Measurements from ENCODE around the gene THAP8. TPM values are rescaled to one million over a fixed set of nuclear protein-coding genes. Genes with fewer than 3 reads are reported as not detected.

The THAP8 gene
- total RNA-seq, 1 experiment from 2014 or later = 5.4 TPM

DNA sequence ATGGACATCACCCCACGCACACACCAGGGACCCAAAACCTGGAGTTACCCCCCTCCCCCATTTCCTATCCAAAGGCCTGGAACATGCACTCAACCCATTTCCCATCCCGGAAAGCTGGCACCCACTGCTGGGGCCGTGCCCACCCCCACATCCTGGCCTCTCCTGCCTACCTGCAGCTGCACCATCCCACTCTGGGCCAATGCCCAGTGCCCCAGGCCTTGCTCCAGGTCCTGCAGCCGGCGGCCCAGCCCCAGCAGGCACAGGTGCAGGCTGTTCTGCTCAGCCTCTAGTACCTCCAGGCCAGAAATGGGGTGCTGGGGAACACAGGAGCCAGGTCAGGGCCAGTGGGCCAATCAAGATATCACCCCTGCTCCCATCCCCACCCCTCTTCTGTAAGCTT is 47.1 kb downstream of the THAP8 start:
- no peak overlapping the region for H4K5ac ChIP-seq (ENCODE audit: insufficient read length, low read depth, low read length)
- no peak overlapping the region for H3K4ac ChIP-seq (ENCODE audit: low read depth, low read length)
- H3K79me2 ChIP-seq (ENCODE audit: insufficient read depth, low read length) = no peaks in the 10 kb centered on the region
- peaks cover 14% of the 10 kb centered on the region for H3K23me2 ChIP-seq (ENCODE audit: insufficient read length, low read depth, low read length, poor library complexity, severe bottlenecking)
- H2BK12ac ChIP-seq (ENCODE audit: insufficient read length, low read depth, low read length) = no peak overlapping the region
- no peak overlapping the region for H3K14ac ChIP-seq (ENCODE audit: insufficient read depth, low read length)
- H2BK20ac ChIP-seq (ENCODE audit: low read depth, low read length, poor library complexity, severe bottlenecking) = no peak overlapping the region
- Mint-ChIP-seq H3K27ac (no peak overlapping the region), H3K4me3 (peak overlapping the region in 1 of 2 experiments; percentile 63; a peak in 3 of 5 replicates), H3K27me3 (ENCODE audit: low read depth) (peaks cover 1% of the 10 kb centered on the region; the same call in 1 of the 2 replicates), H3K36me3 (ENCODE audit: insufficient read depth in 1 of 3, low read depth in 3 of 3) (peaks cover 9 to 35% (median 32%) of the 10 kb centered on the region in 3 experiments), H3K4me1 (peaks cover 18 to 21% of the 10 kb centered on the region in 2 experiments), H3K9me3 (no peaks in the 10 kb centered on the region; a peak in 2 of 5 replicates)
- no peak overlapping the region for H2BK15ac ChIP-seq (ENCODE audit: low read depth, low read length)
- H2BK5ac ChIP-seq (ENCODE audit: insufficient read length, low read length) = no peak overlapping the region
- H3K4me2 ChIP-seq (ENCODE audit: insufficient read depth, insufficient read length, low read length) = no peak overlapping the region
- H3K23ac ChIP-seq (ENCODE audit: insufficient read length, low read depth, low read length) = no peak overlapping the region
- TF ChIP-seq, protein P1, sequence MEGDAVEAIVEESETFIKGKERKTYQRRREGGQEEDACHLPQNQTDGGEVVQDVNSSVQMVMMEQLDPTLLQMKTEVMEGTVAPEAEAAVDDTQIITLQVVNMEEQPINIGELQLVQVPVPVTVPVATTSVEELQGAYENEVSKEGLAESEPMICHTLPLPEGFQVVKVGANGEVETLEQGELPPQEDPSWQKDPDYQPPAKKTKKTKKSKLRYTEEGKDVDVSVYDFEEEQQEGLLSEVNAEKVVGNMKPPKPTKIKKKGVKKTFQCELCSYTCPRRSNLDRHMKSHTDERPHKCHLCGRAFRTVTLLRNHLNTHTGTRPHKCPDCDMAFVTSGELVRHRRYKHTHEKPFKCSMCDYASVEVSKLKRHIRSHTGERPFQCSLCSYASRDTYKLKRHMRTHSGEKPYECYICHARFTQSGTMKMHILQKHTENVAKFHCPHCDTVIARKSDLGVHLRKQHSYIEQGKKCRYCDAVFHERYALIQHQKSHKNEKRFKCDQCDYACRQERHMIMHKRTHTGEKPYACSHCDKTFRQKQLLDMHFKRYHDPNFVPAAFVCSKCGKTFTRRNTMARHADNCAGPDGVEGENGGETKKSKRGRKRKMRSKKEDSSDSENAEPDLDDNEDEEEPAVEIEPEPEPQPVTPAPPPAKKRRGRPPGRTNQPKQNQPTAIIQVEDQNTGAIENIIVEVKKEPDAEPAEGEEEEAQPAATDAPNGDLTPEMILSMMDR (conservative IDR thresholded peaks at IDR 0.05) = no peak
- no CpG with 5 or more reads among the region's 5 CpGs for WGBS (ENCODE audit: extremely low coverage, insufficient read length, low lambda C conversion rate)
- no peak overlapping the region for H3K18ac ChIP-seq (ENCODE audit: insufficient read length, low read depth, low read length)
- no peak overlapping the region for H4K91ac ChIP-seq (ENCODE audit: insufficient read length, low read depth, low read length)
- no peak overlapping the region for H3K27ac ChIP-seq (ENCODE audit: insufficient read length, low read depth, low read length)
- no peak overlapping the region for H3K9ac ChIP-seq (ENCODE audit: extremely low read depth, insufficient read length, low read length)
- no peaks in the 10 kb centered on the region for H4K20me1 ChIP-seq (ENCODE audit: control insufficient read depth, insufficient read depth, insufficient read length)
- H2AK5ac ChIP-seq (ENCODE audit: insufficient read length, low read length) = no peak overlapping the region
- H4K8ac ChIP-seq (replicated peaks; ENCODE audit: insufficient read length, low read depth, low read length) = no peak overlapping the region
- no peak overlapping the region for H2BK120ac ChIP-seq (ENCODE audit: low read depth, low read length, poor library complexity, severe bottlenecking)
- no peak overlapping the region for H2AFZ ChIP-seq (ENCODE audit: low read length)
- no peaks in the 10 kb centered on the region for H3K79me1 ChIP-seq (ENCODE audit: insufficient read depth, low read depth, low read length, poor library complexity, severe bottlenecking)
- H3K4me1 ChIP-seq (ENCODE audit: insufficient read depth, low read length) = no peaks in the 10 kb centered on the region
- DNase-seq = no peak
- no peaks in the 10 kb centered on the region for H3K9me3 ChIP-seq (ENCODE audit: control insufficient read depth, low read depth, low read length)
- no peak overlapping the region for H3T11ph ChIP-seq (ENCODE audit: low read length)
- H3K56ac ChIP-seq (ENCODE audit: insufficient read length, low read depth, low read length) = no peak overlapping the region
- H3K27me3 ChIP-seq (ENCODE audit: insufficient read depth, low read length) = no peaks in the 10 kb centered on the region
